ENCODE measurements around the gene CORO2A.

Gene CORO2A

GRCh38 chr9:98085058-98085457 is 107.4 kb downstream of the CORO2A start:
- H3K9me2 ChIP-seq (replicated peaks; ENCODE audit: control insufficient read depth, low read length) = no peaks in the 10 kb centered on the region
- no peaks in the 10 kb centered on the region for H3K79me2 ChIP-seq (ENCODE audit: control insufficient read depth, low read length)
- peaks cover 64% of the 10 kb centered on the region for H3K36me3 ChIP-seq (ENCODE audit: control insufficient read depth, low read length)
- no peak overlapping the region for H3K4me2 ChIP-seq (ENCODE audit: low read length)
- H3K27ac ChIP-seq (ENCODE audit: low read depth, low read length) = no peak overlapping the region
- peaks cover 9% of the 10 kb centered on the region for H3F3A ChIP-seq (ENCODE audit: control insufficient read depth, insufficient read depth)
- TF ChIP-seq EZH2phosphoT487 (IDR thresholded peaks at IDR 0.05; ENCODE audit: borderline replicate concordance, low read length) (no peak), CTCF (IDR thresholded peaks at IDR 0.05; ENCODE audit: low read depth, low read length, poor library complexity, severe bottlenecking) (no peak)
- no peaks in the 10 kb centered on the region for H3K27me3 ChIP-seq (ENCODE audit: control insufficient read depth, low read length)
- H3K4me1 ChIP-seq (ENCODE audit: control insufficient read depth, low read length) = no peaks in the 10 kb centered on the region
- no peaks in the 10 kb centered on the region for H4K20me1 ChIP-seq (ENCODE audit: control insufficient read depth, insufficient read depth, low read depth, low read length)
- no peak overlapping the region for H3K4me3 ChIP-seq (ENCODE audit: low read length)
- no peaks in the 10 kb centered on the region for H3K9me3 ChIP-seq (ENCODE audit: control insufficient read depth, insufficient read depth, low read length)

GRCh38 chr9:98084396-98084795 is 108.0 kb downstream of the CORO2A start:
- Histone ChIP-seq H3K27me3 (ENCODE audit: control insufficient read depth, low read length) (no peaks in the 10 kb centered on the region), H3K36me3 (ENCODE audit: control insufficient read depth, low read length) (peaks cover 66% of the 10 kb centered on the region), H3K4me1 (ENCODE audit: control insufficient read depth, low read length) (no peaks in the 10 kb centered on the region)

GRCh38 chr9:98083566-98084183 is 108.8 kb downstream of the CORO2A start:
- Histone ChIP-seq H3K4me1 (ENCODE audit: control insufficient read depth, low read length) (no peaks in the 10 kb centered on the region), H3K4me3 (ENCODE audit: low read length) (no peak overlapping the region), H3K9me3 (ENCODE audit: control insufficient read depth, insufficient read depth, low read length) (no peaks in the 10 kb centered on the region), H3K27ac (ENCODE audit: low read depth, low read length) (no peak overlapping the region), H3K79me2 (ENCODE audit: control insufficient read depth, low read length) (no peaks in the 10 kb centered on the region), H3K9me2 (replicated peaks; ENCODE audit: control insufficient read depth, low read length) (no peaks in the 10 kb centered on the region), H3F3A (ENCODE audit: control insufficient read depth, insufficient read depth) (peaks cover 7% of the 10 kb centered on the region), H4K20me1 (ENCODE audit: control insufficient read depth, insufficient read depth, low read depth, low read length) (no peaks in the 10 kb centered on the region), H3K4me2 (ENCODE audit: low read length) (no peak overlapping the region), H3K27me3 (ENCODE audit: control insufficient read depth, low read length) (no peaks in the 10 kb centered on the region), H3K36me3 (ENCODE audit: control insufficient read depth, low read length) (peaks cover 72% of the 10 kb centered on the region)
- TF ChIP-seq CTCF (IDR thresholded peaks at IDR 0.05; ENCODE audit: low read depth, low read length, poor library complexity, severe bottlenecking) = no peak
- no peak for TF ChIP-seq EZH2phosphoT487 (IDR thresholded peaks at IDR 0.05; ENCODE audit: borderline replicate concordance, low read length)

More at GRCh38 chr9:98084396-98084795, 108.0 kb downstream of the CORO2A start:
- Histone ChIP-seq H3K4me3 (ENCODE audit: low read length) (no peak overlapping the region), H3K27ac (ENCODE audit: low read depth, low read length) (no peak overlapping the region), H3F3A (ENCODE audit: control insufficient read depth, insufficient read depth) (peaks cover 9% of the 10 kb centered on the region), H3K79me2 (ENCODE audit: control insufficient read depth, low read length) (no peaks in the 10 kb centered on the region), H3K9me2 (replicated peaks; ENCODE audit: control insufficient read depth, low read length) (no peaks in the 10 kb centered on the region), H4K20me1 (ENCODE audit: control insufficient read depth, insufficient read depth, low read depth, low read length) (no peaks in the 10 kb centered on the region), H3K4me2 (ENCODE audit: low read length) (no peak overlapping the region), H3K9me3 (ENCODE audit: control insufficient read depth, insufficient read depth, low read length) (no peaks in the 10 kb centered on the region)
- TF ChIP-seq EZH2phosphoT487 (IDR thresholded peaks at IDR 0.05; ENCODE audit: borderline replicate concordance, low read length) (no peak), CTCF (IDR thresholded peaks at IDR 0.05; ENCODE audit: low read depth, low read length, poor library complexity, severe bottlenecking) (no peak)
